Esophagus muscularis mucosa (tissue), 4 donors: Measurements from ENCODE around the gene ZNF827. TPM values are rescaled to one million over a fixed set of nuclear protein-coding genes. Genes with fewer than 3 reads are reported as not detected.

Experiments used
- DNase-seq: peaks from one replicate; pipeline ENCODE4 v3.0.0-alpha.2; 2017; ENCODE audit errors: extremely low spot score
- H3K27ac ChIP-seq, 4 donors: fragments of 200-600 bp; sonication (generic); replicated peaks in 1 of 4; 1 replicate in 3 of 4; 2 replicates in 1 of 4; pipeline ENCODE4 v1.5.1; 2016 to 2019; ENCODE audit warnings: mild to moderate bottlenecking in 1 of 4
- H3K27me3 ChIP-seq, 4 donors: fragments of 200-600 bp; sonication (generic); one replicate each; pipeline versions ENCODE4 v1.5.1 to v1.6.0; 2016 to 2019
- H3K36me3 ChIP-seq, 4 donors: fragments of 200-600 bp; sonication (generic); one replicate each; pipeline ENCODE4 v1.5.1; 2016 to 2019
- H3K4me1 ChIP-seq, 4 donors: fragments of 200-600 bp; sonication (generic); one replicate each; pipeline ENCODE4 v1.5.1; 2016 to 2019
- H3K4me3 ChIP-seq, 4 donors: fragments of 200-600 bp; sonication (generic); 1 replicate in 2 of 4; 2 replicates in 2 of 4; pipeline ENCODE4 v1.5.1; 2016 to 2019; ENCODE audit warnings: mild to moderate bottlenecking in 4 of 4, moderate library complexity in 1 of 4
- H3K9me3 ChIP-seq, 4 donors: fragments of 200-600 bp; sonication (generic); 1 replicate in 3 of 4; 2 replicates in 1 of 4; pipeline ENCODE4 v1.5.1; 2016 to 2019
- CTCF ChIP-seq, 3 experiments: fragments of 200-600 bp in 2 of 3; fragments of 450-650 bp in 1 of 3; sonication (generic) in 2 of 3; IDR thresholded peaks; one replicate each; pipeline ENCODE4 v1.5.1; 2017 to 2019; ENCODE audit warnings: antibody characterized with exemption in 3 of 3, mild to moderate bottlenecking in 2 of 3, moderate library complexity in 1 of 3
- EP300 ChIP-seq: sonication (generic); formaldehyde crosslinking; IDR thresholded peaks from one replicate; pipeline ENCODE4 v1.6.1; 2017; ENCODE audit warnings: antibody characterized with exemption
- POLR2A ChIP-seq: fragments of 450-650 bp; IDR thresholded peaks from one replicate; pipeline ENCODE4 v1.6.1; 2017; ENCODE audit warnings: antibody characterized with exemption, moderate library complexity, mild to moderate bottlenecking, low read depth
- POLR2AphosphoS5 ChIP-seq, 2 donors: sonication (generic); formaldehyde crosslinking; IDR thresholded peaks; one replicate each; pipeline ENCODE4 v1.6.1; 2017; ENCODE audit warnings: antibody characterized with exemption in 2 of 2
- WGBS: methylation state at CpG from one replicate; pipeline ENCODE4 v1.1.5; 2018; 5-methylcytosine and 5-hydroxymethylcytosine counted together
- intact Hi-C: fragments of 100-400 bp; cut with DNase I; formaldehyde crosslinking; loops from one replicate; pipeline ENCODE4 v1.15.1; 2023
- total RNA-seq, 4 donors: library from RNA; depleted of rRNA; stranded (reverse); fragments of >200 nt; gene quantifications; one replicate each; pipeline versions ENCODE4 v1.1.0 to v1.2.1, GENCODE V29; 2016

Gene ZNF827
- total RNA-seq, 4 donors from 2014 or later: 11.1 to 27.2 (median 19.0) TPM

DNA sequence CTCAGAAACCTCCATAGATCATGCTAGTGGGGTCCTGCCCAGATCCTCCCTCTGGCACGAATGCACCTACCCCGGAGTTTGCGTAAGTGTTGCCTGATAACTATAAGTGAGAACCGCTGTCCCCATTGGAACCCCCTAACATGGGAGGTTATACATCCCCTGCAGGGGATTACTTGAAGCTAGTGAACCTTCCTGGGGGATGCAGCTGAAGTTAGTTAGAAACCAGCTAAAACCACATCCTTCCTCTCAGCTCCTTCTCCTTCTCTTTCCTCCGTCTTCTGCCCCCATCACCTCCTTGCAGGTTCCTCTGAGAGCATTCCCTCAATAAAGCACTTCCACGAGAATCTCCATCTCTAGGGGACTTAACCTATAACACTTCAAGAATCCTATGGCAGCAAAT is 95.0 kb downstream of the ZNF827 start:
- H3K9me3 ChIP-seq: no peaks in the 10 kb centered on the region
- no peak overlapping the region for H3K4me3 ChIP-seq
- TF ChIP-seq POLR2AphosphoS5 (IDR thresholded peaks at IDR 0.05): no peak
- no peak for TF ChIP-seq EP300
- TF ChIP-seq CTCF (IDR thresholded peaks at IDR 0.05): no peak
- TF ChIP-seq POLR2A: no peak
- no peak overlapping the region for H3K27ac ChIP-seq
- peaks cover 0 to 30% (median 7%) of the 10 kb centered on the region in 4 donors for H3K36me3 ChIP-seq
- H3K4me1 ChIP-seq: peaks cover 0 to 12% (median 1%) of the 10 kb centered on the region in 4 donors
- DNase-seq: no peak
- WGBS: 75% methylated on average over 6 of the region's 6 CpGs
- intact Hi-C loops: no loop called here
- no peaks in the 10 kb centered on the region for H3K27me3 ChIP-seq

DNA sequence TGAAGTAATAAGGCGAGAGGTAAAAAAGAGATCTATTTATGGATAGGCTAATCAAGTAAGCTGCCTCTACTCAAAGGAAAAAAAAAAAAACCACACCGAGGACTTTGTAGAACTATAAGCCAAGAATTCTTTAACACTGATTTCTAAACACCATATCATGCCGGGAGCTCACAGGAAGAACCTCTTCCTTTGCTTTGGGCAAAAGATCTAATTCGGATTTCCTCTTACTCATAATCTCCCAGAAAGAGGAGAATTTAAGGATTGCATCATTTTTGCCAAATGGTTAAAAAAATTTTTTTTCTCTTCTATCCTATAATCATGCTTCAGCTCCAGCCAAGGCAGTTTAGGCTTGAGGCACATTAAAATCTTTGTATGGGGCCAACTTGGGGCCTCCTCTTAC is 95.5 kb downstream of the ZNF827 start:
- no peak for DNase-seq
- 55% methylated on average over 4 of the region's 4 CpGs for whole genome bisulfite sequencing
- H3K9me3 ChIP-seq: no peaks in the 10 kb centered on the region
- H3K27ac ChIP-seq: no peak overlapping the region
- H3K4me3 ChIP-seq: no peak overlapping the region
- TF ChIP-seq CTCF (IDR thresholded peaks at IDR 0.05) (no peak), EP300 (no peak), POLR2A (no peak), POLR2AphosphoS5 (IDR thresholded peaks at IDR 0.05) (no peak)
- no peaks in the 10 kb centered on the region for H3K27me3 ChIP-seq
- peaks cover 0 to 12% (median 1%) of the 10 kb centered on the region in 4 donors for H3K4me1 ChIP-seq
- peaks cover 0 to 30% (median 7%) of the 10 kb centered on the region in 4 donors for H3K36me3 ChIP-seq
- intact Hi-C loops: no loop called here

DNA sequence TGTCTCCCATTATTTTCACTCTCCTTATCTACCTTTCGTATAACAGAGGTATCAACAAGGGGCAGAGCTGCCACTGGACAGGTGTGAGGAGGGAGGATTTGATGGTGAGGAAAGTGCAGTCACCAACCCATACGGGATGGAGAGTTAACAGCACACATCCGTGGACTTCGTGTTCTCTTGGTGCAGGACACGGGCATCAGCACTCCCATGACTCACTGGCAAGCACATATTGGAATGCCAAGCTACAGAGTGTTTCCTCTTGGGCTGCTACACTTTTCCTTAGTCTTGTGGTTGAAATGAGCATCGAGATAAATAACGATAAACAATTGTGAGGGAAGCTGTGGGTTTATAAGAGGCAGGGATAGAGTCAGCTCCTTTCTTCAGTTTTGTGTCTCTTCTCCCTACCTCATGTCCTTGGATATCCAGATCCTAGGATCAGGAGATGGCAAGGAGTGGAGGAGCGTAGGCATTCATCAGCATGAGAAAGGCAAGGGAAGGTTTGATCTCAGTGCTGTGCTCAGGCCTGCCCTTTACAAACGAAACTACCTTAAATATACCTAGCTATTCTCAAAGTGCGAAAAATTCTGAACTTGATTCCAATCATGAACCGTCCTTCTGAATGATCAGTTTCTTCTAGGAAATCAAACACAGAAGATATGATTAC is 96.3 kb downstream of the ZNF827 start:
- H3K27ac ChIP-seq: no peak overlapping the region
- H3K36me3 ChIP-seq: peaks cover 0 to 30% (median 7%) of the 10 kb centered on the region in 4 donors
- WGBS: 89% methylated on average over 11 of the region's 11 CpGs
- no peaks in the 10 kb centered on the region for H3K27me3 ChIP-seq
- no peaks in the 10 kb centered on the region for H3K9me3 ChIP-seq
- TF ChIP-seq EP300 (no peak), POLR2AphosphoS5 (IDR thresholded peaks at IDR 0.05) (no peak), CTCF (IDR thresholded peaks at IDR 0.05) (no peak), POLR2A (no peak)
- intact Hi-C loops: no loop called here
- H3K4me3 ChIP-seq: no peak overlapping the region
- DNase-seq: no peak
- H3K4me1 ChIP-seq: peaks cover 0 to 12% (median 1%) of the 10 kb centered on the region in 4 donors

- 93% methylated on average over 3 of the region's 3 CpGs for WGBS
Observed at GRCh38 chr4:145840801-145841200, 97.8 kb downstream of the ZNF827 start.

DNA sequence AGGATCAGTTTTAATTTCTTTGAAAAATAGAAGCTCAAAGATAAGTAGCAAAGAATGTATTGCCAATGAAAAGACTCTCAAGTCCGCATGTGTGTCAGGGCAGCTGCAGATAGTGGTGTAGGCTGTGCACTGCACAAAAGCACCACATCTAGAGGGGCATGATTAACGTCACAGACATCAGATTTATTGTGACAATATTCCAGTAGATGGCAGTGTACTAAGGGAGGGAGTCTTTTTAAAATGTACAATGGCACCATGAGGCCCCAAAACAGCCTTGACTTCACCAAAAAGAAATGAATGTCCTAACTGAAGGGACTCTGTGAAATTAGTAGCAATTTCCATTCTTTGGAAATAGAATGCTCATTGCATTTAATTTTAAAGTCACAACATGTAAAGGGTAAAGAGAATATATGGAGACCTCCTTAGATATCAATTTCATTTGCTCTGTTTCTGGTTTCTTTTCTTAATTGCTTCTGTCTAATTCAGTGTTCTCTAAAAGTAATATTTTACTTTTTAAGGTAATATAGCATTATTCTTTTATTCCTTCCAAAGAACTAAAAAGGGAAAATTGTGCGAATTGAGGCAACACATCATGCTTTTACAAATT is 98.4 kb downstream of the ZNF827 start:
- Histone ChIP-seq H3K9me3 (no peaks in the 10 kb centered on the region), H3K36me3 (peaks cover 0 to 21% (median 3%) of the 10 kb centered on the region in 4 donors), H3K27ac (no peak overlapping the region), H3K27me3 (no peaks in the 10 kb centered on the region), H3K4me3 (no peak overlapping the region), H3K4me1 (peaks cover 0 to 12% (median 1%) of the 10 kb centered on the region in 4 donors)
- TF ChIP-seq CTCF (IDR thresholded peaks at IDR 0.05): peak; percentile 41 to 58 (median 50)
- TF ChIP-seq POLR2A: no peak
- 69% methylated on average over 3 of the region's 3 CpGs for WGBS
- intact Hi-C loops: no loop called here
- DNase-seq: no peak

More at GRCh38 chr4:145840801-145841200, 97.8 kb downstream of the ZNF827 start:
- DNase-seq: no peak
- TF ChIP-seq POLR2AphosphoS5 (IDR thresholded peaks at IDR 0.05): no peak
- TF ChIP-seq EP300: no peak
- H3K9me3 ChIP-seq: no peaks in the 10 kb centered on the region
- peaks cover 0 to 27% (median 6%) of the 10 kb centered on the region in 4 donors for H3K36me3 ChIP-seq
- intact Hi-C loops: no loop called here
- no peaks in the 10 kb centered on the region for H3K27me3 ChIP-seq
- peaks cover 0 to 12% (median 1%) of the 10 kb centered on the region in 4 donors for H3K4me1 ChIP-seq
- no peak overlapping the region for H3K4me3 ChIP-seq
- no peak overlapping the region for H3K27ac ChIP-seq
